ENCODE data around the gene RCSD1. TPM values are rescaled to one million over a fixed set of nuclear protein-coding genes. Genes with fewer than 3 reads are reported as not detected.
"Not testable (repeated sequence)": the region's sequence is repeated elsewhere in the genome, so short reads cannot be mapped to it uniquely, and the experiment has no call there.

The RCSD1 gene
- total RNA-seq, 1 donor from 2014 or later, result 12.7 TPM

DNA sequence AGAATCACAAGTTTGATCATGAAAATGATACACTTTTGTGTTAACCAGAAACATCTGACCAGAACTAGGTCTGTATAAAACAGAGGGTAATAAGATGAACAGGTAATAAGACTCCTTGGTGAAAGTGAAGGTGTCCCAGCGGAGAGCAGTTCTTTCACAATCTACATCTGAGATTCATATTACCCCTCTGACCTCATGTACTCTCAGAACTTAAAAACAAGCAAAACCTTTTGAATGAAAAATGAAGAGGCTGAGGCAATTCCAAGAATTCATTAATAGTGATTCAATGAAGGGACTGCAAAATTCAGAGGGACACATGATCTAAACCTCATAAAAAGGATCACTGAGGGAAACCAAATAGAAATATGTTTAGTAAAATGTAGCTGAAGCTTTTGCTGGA lies 80.8 kb downstream of the RCSD1 start:
- no peak for DNase-seq (ENCODE audit: low spot score)

GRCh38 chr1:167711797-167712196 lies 81.8 kb downstream of the RCSD1 start:
- DNase-seq (ENCODE audit: low spot score), result no peak

DNA sequence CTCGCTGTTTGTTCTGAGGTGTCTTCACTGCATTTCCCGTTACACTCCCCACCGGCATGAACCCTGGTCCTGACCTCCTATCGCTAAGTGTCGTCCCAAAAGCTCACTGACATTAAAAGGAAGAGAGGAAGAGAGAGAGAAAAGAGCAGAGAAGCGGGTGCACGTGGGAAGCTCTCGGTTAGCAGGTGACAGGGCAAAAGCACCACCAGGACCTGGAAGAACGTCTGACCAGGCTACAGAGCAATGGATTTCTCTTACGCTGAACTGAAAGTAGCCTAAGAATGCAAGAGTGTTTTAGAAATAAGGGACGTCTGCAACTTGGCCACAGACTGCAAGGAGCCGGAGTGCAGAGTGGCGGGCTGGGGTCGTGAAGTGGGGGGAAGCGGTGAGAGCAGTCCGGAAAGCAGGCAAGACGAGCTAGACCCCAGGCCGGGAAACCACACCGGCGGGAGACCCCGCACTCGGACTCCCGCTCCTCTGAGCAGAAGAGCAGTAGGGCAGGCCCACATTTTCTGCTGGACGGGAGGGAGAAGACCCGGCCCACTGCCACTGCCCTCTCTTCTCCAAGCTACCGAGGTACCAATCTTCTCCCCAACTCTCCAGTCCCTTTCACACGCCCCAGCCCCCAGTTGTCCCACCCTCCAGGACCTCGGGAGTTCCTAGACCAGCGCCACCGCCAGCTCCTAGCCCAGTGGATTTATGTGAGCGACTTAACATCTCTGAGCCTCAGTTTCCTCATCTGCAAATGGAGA lies 83.5 kb downstream of the RCSD1 start:
- DNase-seq (ENCODE audit: low spot score), result no peak

DNA sequence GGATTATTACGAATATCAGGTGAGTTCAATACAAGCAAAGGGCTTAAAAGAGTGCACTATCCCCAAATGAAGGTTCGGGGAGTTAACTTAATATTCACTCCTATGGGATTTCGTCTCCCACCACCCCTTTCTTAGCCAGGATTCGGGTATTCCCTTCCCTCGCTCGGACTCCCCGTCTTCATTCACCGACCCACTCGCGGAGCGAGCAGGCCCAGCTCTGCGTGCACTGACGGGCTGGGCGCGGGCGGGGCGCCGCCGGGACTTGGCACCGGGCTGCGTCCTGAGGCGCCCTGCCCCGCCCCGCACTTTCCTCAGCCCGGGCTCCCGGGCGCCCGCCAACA lies 84.0 kb downstream of the RCSD1 start:
- DNase-seq (ENCODE audit: low spot score), result peak; percentile 94

GRCh38 chr1:167714439-167715156 lies 84.6 kb downstream of the RCSD1 start:
- peak; percentile 97 for DNase-seq (ENCODE audit: low spot score)

DNA sequence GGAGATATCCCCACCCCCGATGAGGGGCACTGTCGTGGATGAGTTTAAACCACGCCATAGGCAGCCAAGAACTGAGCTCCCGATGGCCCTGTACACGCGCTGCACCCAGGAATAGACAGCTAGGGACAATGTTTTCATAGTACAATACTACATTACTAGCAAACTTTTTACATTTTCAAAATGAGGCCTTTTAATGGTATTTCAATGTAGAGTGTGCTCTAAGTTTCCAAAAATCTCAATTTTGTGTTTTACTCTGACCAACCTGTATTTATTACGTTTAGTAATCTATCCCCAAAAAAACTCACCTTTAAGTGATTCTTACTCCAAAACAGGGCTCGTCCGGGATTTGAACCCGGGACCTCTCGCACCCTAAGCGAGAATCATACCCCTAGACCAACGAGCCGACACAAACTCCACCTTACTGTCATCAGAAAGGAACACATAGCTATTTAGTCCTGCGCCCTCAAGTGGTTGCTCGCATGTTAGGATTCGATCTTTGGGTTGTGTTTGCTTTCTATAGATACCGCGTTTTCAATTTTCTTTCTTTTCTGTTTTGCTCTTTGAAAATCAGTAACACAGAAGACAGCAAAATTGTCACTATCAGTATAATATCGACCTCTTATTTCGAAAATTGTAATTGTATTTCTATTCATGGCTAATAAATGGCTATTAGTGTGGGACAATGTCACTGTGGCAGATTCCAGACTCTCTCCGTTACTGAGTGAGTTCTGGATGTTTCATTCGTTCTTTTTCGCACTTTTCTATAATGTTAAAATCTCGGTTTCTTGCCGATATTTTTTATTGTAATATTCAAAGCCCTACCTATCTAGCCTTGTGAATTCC lies 85.3 kb downstream of the RCSD1 start:
- DNase-seq (ENCODE audit: low spot score), result no peak

DNA sequence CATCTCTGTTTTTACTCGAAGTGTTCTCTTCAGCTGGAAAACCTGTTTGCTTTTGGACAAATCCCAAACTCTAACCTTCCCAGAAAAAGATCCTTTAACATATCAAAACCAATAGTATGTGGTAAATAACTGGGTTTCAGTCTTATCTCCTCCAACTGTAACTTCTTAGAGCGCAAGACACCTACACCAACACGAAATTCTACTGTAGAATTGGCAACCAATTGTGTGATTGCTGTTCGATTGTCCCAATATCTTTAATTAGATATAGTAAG lies 85.9 kb downstream of the RCSD1 start:
- DNase-seq (ENCODE audit: low spot score), result no peak

GRCh38 chr1:167717351-167717750 lies 87.3 kb downstream of the RCSD1 start:
- no peak for DNase-seq (ENCODE audit: low spot score)

- no peak for DNase-seq (ENCODE audit: low spot score)
Measured at GRCh38 chr1:167718914-167719691, 89.1 kb downstream of the RCSD1 start.

- DNase-seq (ENCODE audit: low spot score), result not testable (repeated sequence)
Measured at GRCh38 chr1:167719715-167720421, 89.8 kb downstream of the RCSD1 start.

- no peak for DNase-seq (ENCODE audit: low spot score)
Measured at GRCh38 chr1:167720965-167721616, 91.1 kb downstream of the RCSD1 start.

- peak; percentile 98 for DNase-seq (ENCODE audit: low spot score)
Measured at GRCh38 chr1:167721617-167722151, 91.7 kb downstream of the RCSD1 start, which contains the start of gene MPZL1. Gene MPZL1 (plus strand): TSS chr1:167721982. CDS start chr1:167722152, 170 bp downstream.

DNA sequence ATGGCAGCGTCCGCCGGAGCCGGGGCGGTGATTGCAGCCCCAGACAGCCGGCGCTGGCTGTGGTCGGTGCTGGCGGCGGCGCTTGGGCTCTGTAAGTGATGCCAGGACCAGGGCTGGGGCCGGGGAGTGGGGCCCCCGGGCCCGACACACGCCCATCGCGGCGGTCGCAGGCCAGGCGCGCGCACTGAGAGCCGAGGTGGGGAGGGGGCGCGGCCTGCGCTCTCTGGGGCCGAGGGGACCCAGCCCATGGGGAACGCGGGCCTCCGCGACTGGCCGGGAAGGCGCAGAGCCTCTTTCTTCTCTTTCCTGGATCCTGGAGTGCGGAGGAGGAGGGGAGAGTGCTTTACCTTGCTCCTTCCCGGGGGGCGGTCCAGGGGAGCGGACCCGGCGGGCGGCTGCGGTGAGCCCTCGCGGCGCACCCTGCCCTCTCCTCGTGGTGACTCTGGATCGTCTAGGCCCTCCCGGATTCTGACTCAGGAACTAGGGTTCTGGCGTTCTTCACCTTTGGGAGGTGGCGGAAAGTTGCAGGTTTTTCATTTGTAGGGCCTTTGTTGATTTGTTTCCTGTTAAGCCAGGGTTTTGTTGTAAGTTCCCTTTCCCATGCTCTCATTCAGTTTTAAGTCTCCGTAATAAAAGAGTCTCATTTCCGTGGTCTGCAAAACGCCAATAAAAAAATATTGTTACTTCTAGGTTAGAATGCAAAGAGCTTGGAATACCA lies 92.3 kb downstream of the RCSD1 start:
- DNase-seq (ENCODE audit: low spot score), result no peak

DNA sequence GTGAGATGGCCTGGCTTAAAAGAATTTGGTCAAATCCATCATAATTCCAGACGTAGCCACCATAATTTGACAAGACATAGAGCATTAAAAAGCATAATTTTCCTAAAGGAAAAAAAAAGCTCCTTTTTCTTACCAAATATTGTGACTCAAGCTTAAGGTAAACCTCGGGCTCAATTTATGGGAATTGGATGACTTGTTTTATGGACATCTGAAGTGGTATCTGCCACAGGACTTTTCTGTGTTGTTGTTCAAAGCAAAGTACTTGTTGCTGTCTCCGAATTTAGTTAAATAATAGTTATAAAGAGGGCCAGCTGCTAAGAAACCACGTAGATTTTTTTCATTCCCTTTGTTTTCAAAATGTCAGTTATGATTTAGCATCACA lies 92.8 kb downstream of the RCSD1 start:
- DNase-seq (ENCODE audit: low spot score), result no peak

DNA sequence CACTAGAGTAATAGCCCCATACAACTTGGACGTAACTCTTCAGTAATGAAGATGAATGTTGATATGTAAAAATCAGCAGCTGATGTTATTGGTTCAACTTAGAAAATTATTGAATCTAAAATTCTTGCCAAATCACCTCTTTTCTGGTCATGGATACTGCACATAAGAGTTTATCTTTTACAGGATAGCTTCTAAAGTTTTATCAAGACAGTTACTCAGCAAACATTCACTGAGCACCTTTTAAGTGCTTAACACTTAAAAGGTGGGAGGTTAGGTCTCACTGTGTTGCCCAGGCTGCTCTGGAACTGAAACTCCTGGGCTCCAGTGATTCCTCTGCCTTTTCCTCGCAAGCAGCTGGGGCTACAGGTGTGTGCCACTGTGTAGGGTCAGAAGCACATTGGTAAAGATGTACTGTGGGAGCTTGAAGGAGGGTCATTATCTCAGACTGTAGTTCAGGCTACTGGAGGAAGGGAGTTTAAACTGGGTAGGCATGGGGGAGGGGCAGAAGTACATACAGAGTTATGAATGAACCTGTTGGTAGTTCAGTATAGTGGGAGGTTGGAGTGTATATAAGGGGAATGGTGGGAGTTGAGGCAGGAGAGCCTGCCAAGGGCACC lies 93.8 kb downstream of the RCSD1 start:
- no peak for DNase-seq (ENCODE audit: low spot score)

DNA sequence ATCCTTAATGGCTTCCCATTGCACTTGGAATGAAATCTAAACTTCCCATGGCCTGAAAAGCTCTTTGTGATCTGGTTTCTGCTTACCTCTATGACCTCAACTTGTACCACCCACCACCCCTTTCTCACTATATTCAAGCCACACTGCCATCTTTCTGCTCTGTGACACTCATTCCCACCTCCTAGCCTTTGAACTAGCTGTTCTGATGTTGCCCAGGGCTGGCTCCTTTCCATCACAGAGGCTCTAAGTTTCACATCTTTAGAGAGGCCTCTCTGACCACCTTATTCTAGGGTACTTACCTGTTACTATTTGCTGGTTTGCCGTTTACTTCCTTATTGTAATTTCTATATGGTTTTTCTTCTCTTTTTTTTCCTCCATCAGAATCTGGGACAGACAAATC lies 96.0 kb downstream of the RCSD1 start:
- DNase-seq (ENCODE audit: low spot score), result no peak

DNA sequence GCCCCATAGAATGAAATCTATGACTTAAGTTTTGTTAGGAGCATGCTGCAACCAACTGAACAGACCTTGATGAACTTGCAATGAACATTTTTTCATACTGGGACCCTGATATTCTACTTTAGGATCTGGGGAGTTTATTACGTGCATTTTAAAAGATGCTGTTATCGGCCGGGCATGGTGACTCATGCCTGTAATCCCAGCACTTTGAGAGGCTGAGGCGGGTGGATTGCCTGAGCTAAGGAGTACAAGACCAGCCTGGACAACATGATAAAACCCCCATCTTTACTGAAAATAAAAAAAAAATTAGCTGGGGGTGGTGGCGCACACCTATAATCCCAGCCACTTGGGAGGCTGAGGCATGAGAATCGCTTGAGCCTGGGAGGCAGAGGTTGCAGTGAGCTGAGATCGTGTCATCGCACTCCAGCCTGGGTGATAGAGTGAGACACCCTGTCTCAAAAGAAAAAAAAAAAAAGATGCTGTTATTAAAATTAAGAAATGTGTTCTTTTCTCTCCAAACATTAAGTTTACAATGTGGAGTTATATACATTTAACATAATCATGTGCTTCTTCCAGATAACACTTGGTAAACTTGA lies 98.9 kb downstream of the RCSD1 start:
- DNase-seq (ENCODE audit: low spot score), result no peak

GRCh38 chr1:167734227-167734626 lies 104.2 kb downstream of the RCSD1 start:
- no peak for DNase-seq (ENCODE audit: low spot score)

Data from mesenteric fat pad (tissue), 1 donor.